GM03348 (cell line): ENCODE results near the gene MORF4L2.
"Not testable (repeated sequence)": the region's sequence is repeated elsewhere in the genome, so short reads cannot be mapped to it uniquely, and the experiment has no call there.

ENCODE experiments used
- DNase-seq: peaks from one replicate; pipeline ENCODE4 v3.0.0; 2012; ENCODE audit warnings: low spot score

MORF4L2 gene

GRCh38 chrX:103678199-103678993 lies 8.1 kb downstream of the MORF4L2 start:
- peak; percentile 36 for DNase-seq

GRCh38 chrX:103674531-103675454 lies 11.7 kb downstream of the MORF4L2 start:
- DNase-seq, result no peak

- no peak for DNase-seq
Observed at GRCh38 chrX:103669745-103670144, 16.8 kb downstream of the MORF4L2 start.

GRCh38 chrX:103666202-103667107 lies 20.0 kb downstream of the MORF4L2 start:
- no peak for DNase-seq

- DNase-seq, result no peak
Observed at GRCh38 chrX:103663981-103664762, 22.3 kb downstream of the MORF4L2 start.

- DNase-seq, result not testable (repeated sequence)
Observed at GRCh38 chrX:103659460-103659859, 27.0 kb downstream of the MORF4L2 start.

- no peak for DNase-seq
Observed at GRCh38 chrX:103658681-103659433, 27.6 kb downstream of the MORF4L2 start.

- not testable (repeated sequence) for DNase-seq
Observed at GRCh38 chrX:103657066-103657465, 29.4 kb downstream of the MORF4L2 start.

- DNase-seq, result peak; percentile 28
Observed at GRCh38 chrX:103656617-103657016, 29.9 kb downstream of the MORF4L2 start.

GRCh38 chrX:103655230-103656000 lies 31.1 kb downstream of the MORF4L2 start:
- not testable (repeated sequence) for DNase-seq

- no peak for DNase-seq
Observed at GRCh38 chrX:103651151-103651773, 35.2 kb downstream of the MORF4L2 start.

GRCh38 chrX:103647630-103648029 lies 38.9 kb downstream of the MORF4L2 start:
- DNase-seq, result no peak

GRCh38 chrX:103644125-103644524 lies 42.4 kb downstream of the MORF4L2 start:
- no peak for DNase-seq

GRCh38 chrX:103640401-103641155 lies 45.9 kb downstream of the MORF4L2 start:
- no peak for DNase-seq

- DNase-seq, result not testable (repeated sequence)
Observed at GRCh38 chrX:103638479-103639346, 47.8 kb downstream of the MORF4L2 start.

GRCh38 chrX:103637604-103638338 lies 48.7 kb downstream of the MORF4L2 start:
- no peak for DNase-seq

- DNase-seq, result peak; percentile 7
Observed at GRCh38 chrX:103635436-103635835, 51.1 kb downstream of the MORF4L2 start.
